GM12892 (cell line): Measurements from ENCODE around the gene PSMF1.

Experiments
- POLR2AphosphoS5 ChIP-seq: IDR thresholded peaks from 2 replicates; pipeline ENCODE4 v1.6.1; 2011; ENCODE audit warnings: low read depth, low read length, control low read depth
- TAF1 ChIP-seq: IDR thresholded peaks from 2 replicates; pipeline ENCODE4 v1.6.1; 2011; ENCODE audit warnings: low read depth, mild to moderate bottlenecking, control low read depth, low read length, borderline replicate concordance

DNA sequence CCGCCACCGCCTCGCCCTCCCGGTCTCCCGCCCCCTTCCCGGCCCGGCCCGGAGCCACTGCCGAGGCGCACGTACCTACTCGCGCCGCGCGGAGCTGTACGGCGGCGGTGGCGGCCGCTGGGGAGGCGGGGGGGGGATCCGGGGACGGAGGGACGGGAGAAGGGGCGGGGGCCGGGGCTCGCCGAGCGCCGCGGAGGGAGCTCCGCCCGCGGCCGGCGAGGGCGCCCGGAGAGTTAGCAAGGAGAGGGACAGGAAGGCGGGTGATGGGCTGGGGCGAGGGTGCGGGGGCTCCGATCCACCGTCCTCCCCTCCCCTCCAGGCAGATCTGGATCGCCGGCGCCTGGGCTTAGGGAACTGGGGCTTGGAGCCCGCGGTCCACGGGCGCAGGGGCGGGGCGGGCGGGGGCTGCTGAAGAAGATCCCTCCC is 66.9 kb downstream of the PSMF1 start:
- no peak for TF ChIP-seq POLR2AphosphoS5
- TF ChIP-seq TAF1 = no peak
